ENCODE results near the gene CACNA1C. TPM values are rescaled to one million over a fixed set of nuclear protein-coding genes. Genes with fewer than 3 reads are reported as not detected.

The CACNA1C gene
- polyA plus RNA-seq, 1 of the 3 experiments (the other 2 are of a cell fraction): 1.5 TPM

GRCh38 chr12:2531371-2531770 lies 478.6 kb downstream of the CACNA1C start:
- TF ChIP-seq SMC3 (IDR thresholded peaks at IDR 0.05; ENCODE audit: low read depth, low read length) (no peak), EZH2phosphoT487 (IDR thresholded peaks at IDR 0.05; ENCODE audit: borderline replicate concordance, low read depth) (no peak)
- no peaks in the 10 kb centered on the region for H3K36me3 ChIP-seq (replicated peaks in 1 of 2; ENCODE audit: control insufficient read depth in 1 of 2, insufficient read depth in 2 of 2, low read length in 1 of 2)
- ChIA-PET POLR2A (interaction anchor here (1.2 kb wide), 1 partner anchor 10 kb away, joined by 3 read pairs; no protein-coding TSS in a partner anchor), CTCF (interaction anchor here (2.6 kb wide), 1 partner anchor 52 kb away, joined by 8 read pairs; no protein-coding TSS in a partner anchor)
- no peak overlapping the region for H3K9ac ChIP-seq
- H3K9me3 ChIP-seq: no peaks in the 10 kb centered on the region
- no peak overlapping the region for H3K4me3 ChIP-seq (ENCODE audit: low read depth in 2 of 2, low read length in 1 of 2)
- no peak for DNase-seq
- no peak overlapping the region for H3K27ac ChIP-seq (ENCODE audit: low read depth in 2 of 2, low read length in 1 of 2)
- no peaks in the 10 kb centered on the region for H3K79me2 ChIP-seq (ENCODE audit: insufficient read depth)
- H3F3A ChIP-seq (replicated peaks; ENCODE audit: insufficient read depth): no peaks in the 10 kb centered on the region
- no peaks in the 10 kb centered on the region for H4K20me1 ChIP-seq (ENCODE audit: insufficient read depth)
- H3K9me2 ChIP-seq: no peaks in the 10 kb centered on the region
- 68% methylated on average over 2 of the region's 4 CpGs for WGBS (ENCODE audit: low lambda C conversion rate)
- no peaks in the 10 kb centered on the region for H3K4me1 ChIP-seq (ENCODE audit: control insufficient read depth in 1 of 2, insufficient read depth in 2 of 2, low read depth in 1 of 2, low read length in 1 of 2)
- H3K27me3 ChIP-seq (ENCODE audit: insufficient read depth): no peaks in the 10 kb centered on the region
- no peak overlapping the region for H2AFZ ChIP-seq (ENCODE audit: low read depth)
- H3K4me2 ChIP-seq: no peak overlapping the region

- Histone ChIP-seq H3K4me3 (ENCODE audit: low read depth in 2 of 2, low read length in 1 of 2) (no peak overlapping the region), H3K27ac (ENCODE audit: low read depth in 2 of 2, low read length in 1 of 2) (no peak overlapping the region), H3F3A (replicated peaks; ENCODE audit: insufficient read depth) (no peaks in the 10 kb centered on the region), H3K4me2 (no peak overlapping the region), H3K9me3 (no peaks in the 10 kb centered on the region), H3K4me1 (ENCODE audit: control insufficient read depth in 1 of 2, insufficient read depth in 2 of 2, low read depth in 1 of 2, low read length in 1 of 2) (no peaks in the 10 kb centered on the region), H2AFZ (ENCODE audit: low read depth) (no peak overlapping the region), H3K27me3 (ENCODE audit: insufficient read depth) (no peaks in the 10 kb centered on the region), H3K9me2 (no peaks in the 10 kb centered on the region), H3K36me3 (replicated peaks in 1 of 2; ENCODE audit: control insufficient read depth in 1 of 2, insufficient read depth in 2 of 2, low read length in 1 of 2) (no peaks in the 10 kb centered on the region), H4K20me1 (ENCODE audit: insufficient read depth) (no peaks in the 10 kb centered on the region), H3K79me2 (ENCODE audit: insufficient read depth) (no peaks in the 10 kb centered on the region), H3K9ac (no peak overlapping the region)
- CTCF ChIA-PET: no interaction called here
- DNase-seq: no peak
- POLR2A ChIA-PET: no interaction called here
- 44% methylated on average over 5 of the region's 5 CpGs for WGBS (ENCODE audit: low lambda C conversion rate)
- TF ChIP-seq TCF12 (IDR thresholded peaks at IDR 0.05) (no peak), RCOR1 (IDR thresholded peaks at IDR 0.05; ENCODE audit: low read length) (no peak), TEAD4 (IDR thresholded peaks at IDR 0.05; ENCODE audit: borderline replicate concordance, insufficient read depth) (no peak), RXRA (IDR thresholded peaks at IDR 0.05; ENCODE audit: borderline replicate concordance, low read depth) (no peak), FOXJ3 (CRISPR knock-in tag; IDR thresholded peaks at IDR 0.05) (no peak)
These were observed 480.2 kb downstream of the CACNA1C start for GRCh38 chr12:2533036-2533435.

- H4K20me1 ChIP-seq (ENCODE audit: insufficient read depth): no peaks in the 10 kb centered on the region
- no peak for DNase-seq
- no peaks in the 10 kb centered on the region for H3F3A ChIP-seq (replicated peaks; ENCODE audit: insufficient read depth)
- no peaks in the 10 kb centered on the region for H3K9me3 ChIP-seq
- H3K4me2 ChIP-seq: no peak overlapping the region
- no peak overlapping the region for H3K27ac ChIP-seq (ENCODE audit: low read depth in 2 of 2, low read length in 1 of 2)
- H2AFZ ChIP-seq (ENCODE audit: low read depth): no peak overlapping the region
- no peak overlapping the region for H3K9ac ChIP-seq
- H3K9me2 ChIP-seq: no peaks in the 10 kb centered on the region
- no peaks in the 10 kb centered on the region for H3K79me2 ChIP-seq (ENCODE audit: insufficient read depth)
- POLR2A ChIA-PET: no interaction called here
- no peaks in the 10 kb centered on the region for H3K27me3 ChIP-seq (ENCODE audit: insufficient read depth)
- TF ChIP-seq GATA2 (CRISPR knock-in tag; IDR thresholded peaks at IDR 0.05): no peak
- TF ChIP-seq CTCF (IDR thresholded peaks at IDR 0.05): no peak
- H3K36me3 ChIP-seq (replicated peaks in 1 of 2; ENCODE audit: control insufficient read depth in 1 of 2, insufficient read depth in 2 of 2, low read length in 1 of 2): no peaks in the 10 kb centered on the region
- H3K4me3 ChIP-seq (ENCODE audit: low read depth in 2 of 2, low read length in 1 of 2): no peak overlapping the region
- CTCF ChIA-PET: interaction anchor here (0.9 to 1.1 kb wide), 2 partner anchors 112 to 596 kb away, joined by 3 to 4 read pairs; no protein-coding TSS in a partner anchor
- H3K4me1 ChIP-seq (ENCODE audit: control insufficient read depth in 1 of 2, insufficient read depth in 2 of 2, low read depth in 1 of 2, low read length in 1 of 2): no peaks in the 10 kb centered on the region; a peak in 1 of 4 replicates
- WGBS (ENCODE audit: low lambda C conversion rate): 61% methylated on average over 6 of the region's 6 CpGs
These were observed 482.9 kb downstream of the CACNA1C start for GRCh38 chr12:2535583-2536204.
